GM21737 (cell line): ENCODE results near the gene MPRIP.
"Not testable (repeated sequence)": the region's sequence is repeated elsewhere in the genome, so short reads cannot be mapped to it uniquely, and the experiment has no call there.

Experiments
- ATAC-seq: cut with Tn5 transposase; IDR thresholded peaks from one replicate; pipeline ENCODE4 v1.9.1; 2021; ENCODE audit warnings: mild to moderate bottlenecking, moderate library complexity; ENCODE audit not compliant: unreplicated experiment

The MPRIP gene

DNA sequence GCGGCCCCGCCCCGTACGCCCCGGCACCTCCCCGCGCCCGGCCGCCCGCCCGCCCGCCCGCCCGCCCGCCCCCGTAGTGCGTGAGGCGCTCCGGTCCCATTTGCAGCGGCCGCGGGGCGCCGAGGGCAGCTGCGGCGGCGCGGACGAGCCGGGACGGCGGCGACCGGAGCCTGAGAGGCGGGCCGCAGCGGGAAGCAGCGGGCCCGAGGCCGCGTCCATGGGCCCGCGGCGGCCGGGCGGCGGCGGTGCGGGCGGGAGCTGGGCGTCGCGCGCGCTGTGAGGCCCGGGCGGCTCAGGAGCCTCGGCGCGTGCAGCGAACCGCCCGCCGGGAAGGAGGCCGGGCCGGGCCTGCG lies at the start of gene MPRIP:
Gene MPRIP, plus strand, starts transcription at position 74 of the 353 bp plus-strand sequence. CDS start 392 bp downstream, outside the sequence.
- ATAC-seq, result no peak

DNA sequence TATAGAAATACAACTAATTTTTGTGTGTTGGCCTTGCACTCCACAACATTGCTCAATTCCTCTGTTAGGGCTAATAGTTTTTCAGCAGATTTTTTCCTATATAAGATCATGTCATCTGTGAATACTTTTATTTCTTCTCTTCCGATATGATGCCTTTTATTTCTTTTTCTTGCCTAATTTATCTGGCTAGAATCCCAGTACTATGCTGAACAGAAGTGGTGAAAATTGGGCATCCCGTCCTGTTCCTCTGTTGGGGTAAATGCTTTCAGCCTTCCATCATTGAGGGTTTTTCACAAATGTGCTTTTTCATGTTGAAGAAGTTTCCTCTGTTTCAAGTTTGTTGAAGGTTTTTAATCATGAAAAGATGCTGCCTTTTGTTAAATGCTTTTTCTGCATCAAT lies 47.6 kb upstream of the MPRIP start:
- ATAC-seq, result no peak

- no peak for ATAC-seq
Observed at GRCh38 chr17:16995930-16996329, 46.3 kb upstream of the MPRIP start.

GRCh38 chr17:16996726-16997125 lies 45.5 kb upstream of the MPRIP start:
- ATAC-seq, result not testable (repeated sequence)

- peak; percentile 56 for ATAC-seq
Observed at GRCh38 chr17:16997514-16998429, 44.5 kb upstream of the MPRIP start.

DNA sequence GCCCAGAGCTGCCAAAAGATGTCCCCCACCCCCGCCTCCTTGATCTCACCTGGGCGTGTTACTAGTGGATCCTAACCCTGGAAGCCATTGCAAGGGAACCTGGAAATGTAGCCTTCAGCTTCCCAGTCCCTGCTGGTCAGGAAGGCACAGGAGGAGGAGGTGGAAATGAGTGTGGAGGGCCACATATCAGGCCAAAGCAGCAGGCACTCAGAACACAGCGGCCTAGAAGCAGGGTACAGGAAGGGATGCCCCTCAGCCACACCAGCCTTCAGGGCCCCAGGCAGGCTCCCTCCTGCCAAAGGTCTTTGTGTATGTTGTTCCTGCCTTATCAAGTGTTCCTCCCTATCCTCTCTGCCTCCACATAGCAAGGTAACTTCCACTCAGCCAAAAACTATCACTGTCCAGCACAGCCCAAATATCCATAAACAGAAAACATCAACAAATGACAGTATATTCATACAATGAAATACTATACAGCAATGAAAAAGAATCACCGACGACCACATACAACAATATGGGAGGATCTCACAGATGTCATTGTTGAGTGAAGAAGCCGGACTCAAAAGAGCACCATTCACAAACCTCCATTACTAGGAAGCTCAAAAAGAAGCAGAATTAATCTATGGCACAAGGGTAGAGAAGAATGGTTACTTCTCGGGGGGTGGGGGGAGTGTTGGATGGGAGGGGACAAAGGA lies 42.2 kb upstream of the MPRIP start:
- no peak for ATAC-seq

DNA sequence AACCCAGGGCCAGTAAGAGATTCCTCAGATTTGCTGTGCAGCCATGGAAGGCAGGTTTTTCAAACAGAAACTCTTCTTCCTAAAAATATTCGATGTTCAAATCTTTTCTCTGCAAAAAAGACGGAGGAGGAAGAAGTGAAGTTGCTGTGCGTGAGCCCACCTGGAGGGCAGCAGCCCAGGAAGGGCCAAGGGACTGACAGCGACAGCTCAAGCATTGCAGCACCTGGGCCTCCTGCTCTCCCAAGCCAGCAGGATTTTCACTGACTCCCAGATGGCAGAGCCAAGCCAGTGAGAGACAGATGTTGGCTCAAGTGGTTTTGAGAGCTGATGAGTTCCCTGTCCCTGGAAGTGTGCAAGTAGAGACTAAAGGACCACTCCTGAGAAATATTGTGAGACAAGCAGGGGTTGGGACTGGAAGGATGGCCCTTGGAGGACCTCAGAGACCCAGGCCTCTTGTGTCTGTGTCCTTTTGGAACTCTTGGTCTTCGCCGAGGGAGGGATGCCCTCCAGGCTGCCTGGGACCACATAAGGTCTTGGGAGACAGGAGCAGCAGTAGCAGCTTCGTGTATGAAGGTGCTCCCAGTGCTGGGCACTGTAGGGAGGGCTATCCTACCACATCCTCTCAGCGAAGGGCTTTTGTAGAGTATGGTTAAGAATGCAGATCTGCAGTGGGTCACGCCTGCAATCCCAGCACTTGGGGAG lies 41.0 kb upstream of the MPRIP start:
- ATAC-seq, result no peak

DNA sequence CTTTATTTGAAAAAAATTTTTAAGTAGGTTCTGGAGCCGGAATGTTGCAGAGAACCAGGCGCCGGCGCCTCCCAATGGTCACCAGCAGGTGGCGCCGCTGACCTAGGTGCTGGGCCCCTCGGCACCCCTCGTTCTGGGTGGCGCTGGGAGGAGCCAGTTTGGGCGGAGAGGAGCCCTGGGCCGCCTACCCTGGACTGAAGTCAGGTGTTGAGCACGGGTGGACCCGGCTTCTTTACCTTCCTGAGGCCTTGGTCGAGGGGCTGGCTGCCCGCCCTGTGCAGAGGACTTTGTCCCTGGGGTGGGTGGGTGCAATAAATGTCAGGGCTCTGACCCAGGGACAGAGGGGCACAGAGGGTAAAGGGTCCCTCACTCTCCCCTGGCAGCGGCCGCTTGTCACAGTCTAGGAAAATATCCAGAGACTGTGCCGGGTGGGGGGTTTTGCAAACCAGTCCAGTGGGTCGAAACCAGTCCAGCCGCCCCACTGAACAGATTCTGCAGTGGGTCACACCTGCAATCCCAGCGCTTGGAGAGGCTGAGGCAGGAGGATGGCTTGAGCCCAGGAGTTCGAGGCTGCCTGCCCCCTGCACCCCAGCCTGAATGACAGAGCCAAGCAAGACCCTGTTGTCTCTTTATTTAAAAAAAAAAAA lies 40.3 kb upstream of the MPRIP start:
- no peak for ATAC-seq

DNA sequence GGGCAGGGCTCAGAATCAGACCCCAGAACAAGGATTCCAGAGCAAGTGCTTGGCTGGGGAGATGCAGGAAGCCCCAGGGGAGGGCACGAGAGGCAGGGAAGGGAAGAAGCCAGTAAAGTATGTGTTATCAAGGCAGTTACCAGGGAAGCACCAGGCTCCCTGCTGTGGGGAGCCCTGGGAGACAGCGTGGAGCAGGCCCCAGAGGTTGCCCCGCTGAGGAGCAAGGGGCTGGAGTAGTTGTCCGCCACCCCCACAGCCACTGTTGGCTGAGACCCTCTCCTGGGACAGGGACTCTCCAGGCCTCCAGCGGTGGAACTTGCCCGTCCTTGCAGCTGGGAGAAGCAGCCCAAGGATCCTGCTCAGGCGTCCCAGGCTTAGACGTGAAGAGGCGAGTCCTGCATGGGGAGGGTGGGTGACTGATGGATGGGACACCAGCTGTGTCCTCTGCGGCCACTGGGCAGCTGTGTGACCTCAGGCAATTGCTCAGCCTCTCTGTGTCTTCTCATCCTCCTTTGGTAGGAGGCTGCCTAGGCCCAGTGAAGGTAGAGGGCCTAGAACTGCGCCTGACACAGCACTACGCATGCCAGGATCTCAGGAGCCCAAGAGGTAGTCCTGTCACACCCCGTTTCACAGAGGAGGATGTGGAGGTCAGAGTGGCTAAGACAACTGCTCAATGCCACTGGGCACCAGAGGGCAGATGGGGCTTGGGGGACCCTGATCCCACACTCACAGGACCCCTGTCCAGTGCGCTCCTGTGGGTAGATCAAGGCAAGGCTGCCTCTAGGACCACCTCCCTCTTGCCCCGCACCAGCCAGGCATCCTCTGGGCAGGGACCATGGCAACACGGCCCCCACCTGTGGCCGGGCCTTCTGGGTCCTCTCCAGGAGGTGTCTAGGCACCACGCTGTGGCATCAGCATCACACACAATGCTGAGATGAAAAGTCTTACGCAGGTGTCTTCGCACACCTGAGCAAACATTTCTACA lies 39.2 kb upstream of the MPRIP start:
- ATAC-seq, result not testable (repeated sequence)

- ATAC-seq, result no peak
Observed at GRCh38 chr17:17004251-17004996, 37.8 kb upstream of the MPRIP start.

DNA sequence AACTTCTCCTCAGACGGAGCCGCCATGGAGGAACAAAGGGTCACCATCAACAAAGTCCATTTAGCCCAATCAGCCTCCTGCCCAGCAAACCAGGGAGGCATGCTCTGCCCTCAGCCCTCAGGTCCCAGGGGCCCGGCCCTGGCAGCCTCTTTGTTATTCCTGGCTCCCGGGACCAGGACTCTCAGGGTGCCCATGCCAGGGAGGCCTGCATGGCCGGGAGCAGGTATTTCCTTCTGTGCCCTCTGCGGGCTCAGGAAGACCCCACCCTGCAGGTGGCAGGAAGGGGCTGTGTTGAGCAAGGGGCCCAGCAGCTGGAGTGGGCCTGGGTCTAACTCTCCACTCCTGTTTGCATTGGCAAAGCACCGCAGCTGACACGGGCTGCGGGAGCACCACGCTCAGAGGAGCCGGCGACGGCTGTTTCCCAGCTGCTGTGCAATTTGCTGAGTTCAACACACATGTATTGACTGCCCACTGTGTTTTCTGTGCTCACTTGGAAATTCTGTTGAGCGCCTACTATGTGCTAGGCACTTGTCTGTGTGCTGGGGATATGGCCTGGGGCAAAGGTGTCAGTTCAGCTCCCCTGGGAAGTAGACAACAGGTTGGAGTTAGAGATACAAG lies 37.2 kb upstream of the MPRIP start:
- ATAC-seq, result not testable (repeated sequence)

GRCh38 chr17:17007891-17008290 lies 34.4 kb upstream of the MPRIP start:
- ATAC-seq, result not testable (repeated sequence)

DNA sequence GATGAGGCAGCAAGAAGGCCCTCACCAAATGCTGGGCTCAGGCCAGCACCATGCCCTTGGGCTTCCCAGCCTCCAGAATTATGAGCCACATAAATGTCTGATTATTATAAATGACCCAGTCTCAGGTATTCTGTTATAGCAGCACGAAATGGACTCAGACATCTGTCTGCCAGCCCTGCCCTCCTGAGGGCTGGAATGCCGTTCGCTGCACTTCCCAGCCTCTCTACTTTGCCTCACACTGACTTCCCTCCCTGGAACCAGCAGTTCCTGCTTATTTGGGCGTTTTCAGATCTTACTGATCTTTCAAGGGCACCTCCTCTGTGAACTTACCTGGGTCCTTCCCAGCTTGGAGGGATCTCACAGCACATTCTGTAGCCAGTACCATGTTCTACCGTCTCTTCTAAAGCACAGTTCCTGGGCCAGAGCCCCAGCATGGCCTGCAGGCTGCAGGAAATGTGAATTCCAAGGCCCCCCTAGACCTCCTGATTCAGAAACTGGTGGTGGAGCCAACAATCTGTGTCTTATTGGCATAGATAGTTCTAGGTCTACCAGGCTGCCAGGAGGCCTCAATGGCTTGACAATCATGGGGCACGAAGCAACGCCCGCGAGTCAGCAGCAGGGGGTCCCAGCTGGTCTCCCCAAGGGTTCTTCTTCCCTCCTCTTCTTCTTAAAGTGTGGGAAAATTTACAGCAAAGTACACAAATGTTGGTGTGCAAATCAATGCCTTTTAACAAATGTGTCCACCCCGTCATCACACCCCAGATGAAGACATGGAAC lies 33.4 kb upstream of the MPRIP start:
- ATAC-seq, result not testable (repeated sequence)

- not testable (repeated sequence) for ATAC-seq
Observed at GRCh38 chr17:17009972-17010371, 32.3 kb upstream of the MPRIP start.

DNA sequence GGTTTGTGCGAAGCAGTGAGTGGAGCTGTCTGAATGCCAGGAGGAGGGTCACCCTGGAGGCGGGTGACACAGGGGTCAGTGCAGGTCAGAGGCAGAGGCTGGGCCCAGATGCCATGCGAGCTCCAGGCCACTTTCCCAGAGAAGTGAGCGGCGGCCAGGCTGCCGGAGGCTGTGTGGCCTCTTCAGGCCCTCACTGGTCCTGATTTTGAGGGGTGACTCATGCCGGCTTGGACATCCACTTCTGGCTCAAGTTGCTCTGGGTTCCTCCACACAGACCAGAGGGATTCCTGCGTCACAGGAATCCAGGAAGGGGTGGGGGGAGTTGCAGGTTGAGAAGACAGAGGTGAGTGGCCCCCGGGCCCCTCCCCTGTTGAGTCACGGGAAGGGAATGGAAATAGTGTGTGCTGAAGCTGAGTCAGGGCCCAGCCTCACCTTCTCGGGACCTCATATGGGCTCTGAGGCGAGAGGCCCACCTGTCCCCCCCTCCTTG lies 31.7 kb upstream of the MPRIP start:
- ATAC-seq, result not testable (repeated sequence)

DNA sequence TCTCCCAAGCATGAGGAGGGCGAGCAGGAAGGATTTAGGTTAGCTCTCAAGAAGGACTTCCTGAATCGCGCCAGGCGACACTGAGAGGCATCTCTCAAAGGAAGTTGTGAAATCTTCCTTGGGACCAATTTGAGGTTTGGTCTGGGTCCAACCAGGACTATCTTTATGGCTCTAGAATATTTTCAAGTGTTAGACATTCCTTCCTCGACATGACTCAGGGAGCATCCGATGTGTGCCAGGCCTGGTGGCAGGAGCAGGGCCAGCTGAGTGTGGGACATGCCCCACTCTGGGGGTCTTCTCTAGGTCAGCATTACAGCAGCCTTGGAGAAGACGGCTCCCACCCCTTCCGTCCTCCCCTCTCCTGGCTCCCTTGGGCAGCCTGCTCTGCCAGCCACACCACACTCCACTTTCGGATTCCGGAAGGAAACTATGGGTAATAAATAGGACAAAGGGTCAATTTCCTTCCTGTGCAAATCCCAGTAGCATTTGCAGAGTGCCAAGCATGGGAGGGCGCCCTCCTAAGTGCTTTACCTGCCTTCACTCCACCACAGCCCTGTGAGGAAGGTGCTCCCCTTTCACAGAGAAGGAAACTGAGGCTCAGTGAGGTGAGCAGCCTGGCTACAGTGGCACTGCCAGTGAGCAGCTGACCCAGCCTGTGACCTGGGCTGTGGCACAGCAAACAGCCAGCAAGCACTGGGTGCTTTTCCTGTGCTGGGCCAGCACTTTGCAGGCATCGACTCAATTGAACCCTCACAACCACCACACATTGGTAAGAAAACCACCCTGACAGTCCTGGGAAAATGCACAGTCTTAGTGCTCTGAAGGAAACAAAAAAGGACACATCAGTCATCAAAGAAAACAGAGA lies 31.0 kb upstream of the MPRIP start:
- not testable (repeated sequence) for ATAC-seq
